Smooth muscle cell (in vitro differentiated cells): ENCODE measurements around the gene SUCO. TPM values are rescaled to one million over a fixed set of nuclear protein-coding genes. Genes with fewer than 3 reads are reported as not detected.

ENCODE experiments used
- DNase-seq: peaks from one replicate; lab custom pipeline; 2025; ENCODE audit not compliant: unreplicated experiment; lab: John Stamatoyannopoulos, UW
- H2AFZ ChIP-seq: fragments of 200-600 bp; sonication (generic); 2 replicates; pipeline ENCODE4 v1.6.0; 2016; ENCODE audit warnings: antibody characterized with exemption, low read depth, mild to moderate bottlenecking
- H3F3A ChIP-seq: fragments of 200-600 bp; sonication (generic); 2 replicates; pipeline ENCODE4 v1.6.0; 2017; ENCODE audit warnings: antibody characterized with exemption, low read depth
- H3K27ac ChIP-seq: fragments of 200-600 bp; sonication (generic); 2 replicates; pipeline ENCODE4 v1.5.1; 2016; ENCODE audit warnings: low read depth, mild to moderate bottlenecking
- H3K27me3 ChIP-seq: fragments of 200-600 bp; sonication (generic); 2 replicates; pipeline ENCODE4 v1.6.1; 2016; ENCODE audit warnings: low read depth, mild to moderate bottlenecking
- H3K36me3 ChIP-seq: fragments of 200-600 bp; sonication (generic); 2 replicates; pipeline ENCODE4 v1.5.1; 2016; ENCODE audit warnings: low read depth
- H3K4me1 ChIP-seq: fragments of 200-600 bp; sonication (generic); 2 replicates; pipeline ENCODE4 v1.5.1; 2016; ENCODE audit warnings: low read depth
- H3K4me2 ChIP-seq: fragments of 200-600 bp; sonication (generic); 2 replicates; pipeline ENCODE4 v1.6.0; 2016; ENCODE audit warnings: mild to moderate bottlenecking
- H3K4me3 ChIP-seq: fragments of 200-600 bp; sonication (generic); 2 replicates; pipeline ENCODE4 v1.5.1; 2016; ENCODE audit warnings: mild to moderate bottlenecking
- H3K79me2 ChIP-seq: fragments of 200-600 bp; sonication (generic); 2 replicates; pipeline ENCODE4 v1.6.0; 2016; ENCODE audit warnings: low read depth, mild to moderate bottlenecking
- H3K9ac ChIP-seq: fragments of 200-600 bp; sonication (generic); 2 replicates; pipeline ENCODE4 v1.6.0; 2016; ENCODE audit warnings: low read depth
- H3K9me3 ChIP-seq: fragments of 200-600 bp; sonication (generic); replicated peaks from 2 replicates; pipeline ENCODE4 v1.5.1; 2016; ENCODE audit warnings: low read depth
- H4K20me1 ChIP-seq: fragments of 200-600 bp; sonication (generic); 2 replicates; pipeline ENCODE4 v1.6.0; 2016; ENCODE audit warnings: low read depth
- WGBS: methylation state at CpG from one replicate; pipeline ENCODE4 v1.1.7; 2016; ENCODE audit warnings: low lambda C conversion rate; 5-methylcytosine and 5-hydroxymethylcytosine counted together
- polyA plus RNA-seq: library from polyadenylated mRNA; unstranded; fragments of >200 nt; fragmentation: Nextera tagmentation; extraction: Ambion mirVana; gene quantifications from 2 replicates; pipeline ENCODE4 v1.2.1, GENCODE V29; 2016
- total RNA-seq: library from RNA; depleted of rRNA; stranded (reverse); fragments of >200 nt; gene quantifications from 2 replicates; pipeline ENCODE4 v1.2.3, GENCODE V29; 2014
- TF ChIP-seq, protein P1 (sequence below): fragments of 200-600 bp; sonication (generic); IDR thresholded peaks from 2 replicates; pipeline ENCODE4 v1.5.1; 2017; ENCODE audit warnings: borderline replicate concordance, mild to moderate bottlenecking, antibody characterized with exemption; ENCODE audit not compliant: insufficient read depth, poor library complexity, severe bottlenecking

SUCO gene
- total and polyA plus RNA-seq, 2 experiments from 2014 or later = 16.9 to 96.7 TPM

DNA sequence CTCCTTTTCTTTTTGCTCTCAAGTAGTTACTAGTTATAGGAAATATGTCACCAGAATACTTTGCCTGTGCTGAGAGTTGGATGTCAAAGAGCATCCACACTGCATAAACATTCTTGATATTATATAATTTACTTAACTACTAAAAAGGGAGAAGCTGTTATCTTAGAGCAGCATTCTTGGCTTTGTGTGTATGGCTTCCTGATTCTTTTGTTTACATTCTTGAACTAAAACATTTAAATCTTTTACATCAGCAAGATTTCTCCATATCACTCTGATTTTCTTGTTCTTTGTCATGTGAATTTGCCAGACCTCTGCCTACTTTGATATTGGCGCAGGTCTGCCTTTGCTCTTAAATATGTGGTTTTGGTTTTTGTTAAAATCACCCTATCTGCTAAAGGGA is 48.8 kb downstream of the SUCO start:
- Histone ChIP-seq H3K9me3 (no peaks in the 10 kb centered on the region), H4K20me1 (no peaks in the 10 kb centered on the region), H3K36me3 (peaks cover 8% of the 10 kb centered on the region), H3K27ac (peak overlapping the region; percentile 36), H3K27me3 (no peaks in the 10 kb centered on the region), H2AFZ (no peak overlapping the region), H3K9ac (no peak overlapping the region), H3K4me1 (no peaks in the 10 kb centered on the region), H3K79me2 (peaks cover 15% of the 10 kb centered on the region), H3F3A (peaks cover 2% of the 10 kb centered on the region), H3K4me3 (no peak overlapping the region), H3K4me2 (peak overlapping the region; percentile 19)
- TF ChIP-seq, protein P1, sequence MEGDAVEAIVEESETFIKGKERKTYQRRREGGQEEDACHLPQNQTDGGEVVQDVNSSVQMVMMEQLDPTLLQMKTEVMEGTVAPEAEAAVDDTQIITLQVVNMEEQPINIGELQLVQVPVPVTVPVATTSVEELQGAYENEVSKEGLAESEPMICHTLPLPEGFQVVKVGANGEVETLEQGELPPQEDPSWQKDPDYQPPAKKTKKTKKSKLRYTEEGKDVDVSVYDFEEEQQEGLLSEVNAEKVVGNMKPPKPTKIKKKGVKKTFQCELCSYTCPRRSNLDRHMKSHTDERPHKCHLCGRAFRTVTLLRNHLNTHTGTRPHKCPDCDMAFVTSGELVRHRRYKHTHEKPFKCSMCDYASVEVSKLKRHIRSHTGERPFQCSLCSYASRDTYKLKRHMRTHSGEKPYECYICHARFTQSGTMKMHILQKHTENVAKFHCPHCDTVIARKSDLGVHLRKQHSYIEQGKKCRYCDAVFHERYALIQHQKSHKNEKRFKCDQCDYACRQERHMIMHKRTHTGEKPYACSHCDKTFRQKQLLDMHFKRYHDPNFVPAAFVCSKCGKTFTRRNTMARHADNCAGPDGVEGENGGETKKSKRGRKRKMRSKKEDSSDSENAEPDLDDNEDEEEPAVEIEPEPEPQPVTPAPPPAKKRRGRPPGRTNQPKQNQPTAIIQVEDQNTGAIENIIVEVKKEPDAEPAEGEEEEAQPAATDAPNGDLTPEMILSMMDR = no peak
- DNase-seq = no peak
- 63% methylated on average over 1 of the region's 1 CpG for WGBS

DNA sequence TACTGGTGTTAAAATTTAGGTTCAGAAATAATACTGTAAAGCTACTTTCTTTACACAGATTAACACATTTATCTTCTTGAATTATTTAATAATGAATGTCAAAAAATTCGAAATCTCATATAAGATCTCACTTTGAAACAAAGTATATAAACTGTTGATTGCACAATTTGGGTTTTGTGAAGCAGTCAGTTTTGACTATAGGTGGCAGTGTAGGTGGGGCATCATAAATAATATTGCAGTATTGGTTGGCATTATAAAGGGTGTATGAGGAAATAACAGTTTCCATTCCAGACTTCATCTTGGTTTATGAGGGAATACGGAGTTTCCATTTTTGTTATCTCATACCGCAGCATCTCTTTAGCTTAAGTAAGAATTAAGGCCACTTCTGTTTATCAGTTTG is 49.9 kb downstream of the SUCO start:
- WGBS = 68% methylated on average over 3 of the region's 3 CpGs
- no peaks in the 10 kb centered on the region for H3K27me3 ChIP-seq
- peaks cover 3% of the 10 kb centered on the region for H3K36me3 ChIP-seq
- peaks cover 5% of the 10 kb centered on the region for H3K79me2 ChIP-seq
- DNase-seq = no peak
- H3K4me1 ChIP-seq = peaks cover 2% of the 10 kb centered on the region
- no peak overlapping the region for H3K4me2 ChIP-seq
- H3K9me3 ChIP-seq = no peaks in the 10 kb centered on the region
- peaks cover 12% of the 10 kb centered on the region for H3F3A ChIP-seq
- TF ChIP-seq, protein P1 = no peak
- no peak overlapping the region for H3K27ac ChIP-seq
- H3K4me3 ChIP-seq = no peak overlapping the region
- H2AFZ ChIP-seq = no peak overlapping the region
- no peaks in the 10 kb centered on the region for H4K20me1 ChIP-seq
- no peak overlapping the region for H3K9ac ChIP-seq

DNA sequence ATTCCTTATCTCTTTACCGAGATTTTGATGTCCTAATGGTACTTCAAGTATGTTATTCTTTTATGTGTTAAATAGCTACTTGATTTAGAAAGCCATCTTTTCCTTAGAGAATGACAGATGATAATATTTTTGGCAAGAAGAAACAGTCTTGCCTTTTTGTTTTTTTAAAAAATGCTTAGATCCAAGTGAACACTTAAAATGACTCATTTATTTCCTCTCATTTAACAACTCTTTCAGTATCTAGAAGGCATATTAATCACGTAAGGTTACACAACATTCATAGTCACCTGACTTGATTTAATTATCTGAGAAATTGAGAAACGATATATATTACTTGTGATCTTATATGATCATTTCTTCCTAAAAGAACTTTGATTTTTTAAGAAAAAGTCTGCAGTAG is 52.4 kb downstream of the SUCO start:
- 93% methylated on average over 3 of the region's 3 CpGs for WGBS
- Histone ChIP-seq H3K27ac (peak overlapping the region; percentile 63), H3K27me3 (no peaks in the 10 kb centered on the region), H3K9me3 (no peaks in the 10 kb centered on the region), H4K20me1 (no peaks in the 10 kb centered on the region), H3K79me2 (peaks cover 5% of the 10 kb centered on the region), H3F3A (peaks cover 31% of the 10 kb centered on the region), H3K4me2 (no peak overlapping the region), H3K4me3 (no peak overlapping the region), H3K9ac (no peak overlapping the region), H3K4me1 (peaks cover 13% of the 10 kb centered on the region), H3K36me3 (peaks cover 7% of the 10 kb centered on the region), H2AFZ (no peak overlapping the region)
- TF ChIP-seq, protein P1 = no peak
- DNase-seq = no peak

DNA sequence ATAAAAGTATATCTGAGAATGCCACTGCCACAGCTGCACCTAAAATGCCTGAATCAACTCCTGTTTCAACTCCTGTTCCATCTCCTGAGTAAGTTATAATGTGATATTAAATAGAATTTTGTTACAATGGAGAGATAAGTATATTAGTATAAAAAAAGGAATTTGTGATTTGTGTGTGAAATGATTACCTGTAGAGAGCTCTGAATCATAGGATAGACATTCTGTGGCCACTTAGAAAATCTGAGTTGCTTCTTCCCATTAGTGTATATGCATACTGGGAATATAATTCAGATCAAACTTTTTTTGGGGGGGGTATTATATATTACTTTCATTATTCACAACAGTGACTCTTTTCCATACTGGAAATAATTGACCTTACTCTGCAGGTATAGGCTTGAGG is 52.9 kb downstream of the SUCO start:
- Histone ChIP-seq H3K36me3 (peaks cover 12% of the 10 kb centered on the region), H2AFZ (no peak overlapping the region), H3K4me2 (no peak overlapping the region), H3K79me2 (peaks cover 9% of the 10 kb centered on the region), H3K4me1 (peaks cover 13% of the 10 kb centered on the region), H3K27me3 (no peaks in the 10 kb centered on the region), H3F3A (peaks cover 36% of the 10 kb centered on the region), H3K27ac (peak overlapping the region; percentile 63), H4K20me1 (no peaks in the 10 kb centered on the region), H3K4me3 (no peak overlapping the region), H3K9ac (no peak overlapping the region), H3K9me3 (no peaks in the 10 kb centered on the region)
- TF ChIP-seq, protein P1 = no peak
- no peak for DNase-seq
